Fibroblast of lung (primary cell): ENCODE data around the gene LITAFD. TPM values are rescaled to one million over a fixed set of nuclear protein-coding genes. Genes with fewer than 3 reads are reported as not detected.

Experiments used
- DNase-seq, 2 donors: peaks; one replicate each; pipeline versions ENCODE4 v3.0.0 to v3.0.0-alpha.2; 2010; ENCODE audit warnings: low read depth in 2 of 2
- H2AFZ ChIP-seq: 2 replicates; pipeline ENCODE4 v1.5.1; 2012; ENCODE audit warnings: low read length, control low read depth, inconsistent platforms
- H3K27ac ChIP-seq: 2 replicates; pipeline ENCODE4 v1.5.1; 2011; ENCODE audit warnings: low read length, control low read depth; ENCODE audit not compliant: insufficient read depth
- H3K27me3 ChIP-seq: 2 replicates; pipeline ENCODE4 v1.5.1; 2011; ENCODE audit warnings: mild to moderate bottlenecking, low read length; ENCODE audit not compliant: control insufficient read depth, insufficient read depth
- H3K36me3 ChIP-seq: 2 replicates; pipeline ENCODE4 v1.5.1; 2011; ENCODE audit warnings: low read length; ENCODE audit not compliant: control insufficient read depth, insufficient read depth
- H3K4me1 ChIP-seq: 2 replicates; pipeline ENCODE4 v1.5.1; 2011; ENCODE audit warnings: low read length; ENCODE audit not compliant: control insufficient read depth, insufficient read depth; ENCODE audit errors: extremely low read depth
- H3K4me2 ChIP-seq: 2 replicates; pipeline ENCODE4 v1.5.1; 2011; ENCODE audit warnings: low read length, control low read depth; ENCODE audit not compliant: insufficient read depth; ENCODE audit errors: extremely low read depth
- H3K4me3 ChIP-seq, 4 experiments: fragments of 200-600 bp in 1 of 4; sonication (generic) in 1 of 4; replicated peaks in 1 of 4; 2 replicates each; pipeline ENCODE4 v1.5.1; 2011 to 2016; ENCODE audit warnings: low read length in 4 of 4, low read depth in 3 of 4, mild to moderate bottlenecking in 3 of 4, control low read depth in 2 of 4, inconsistent platforms in 1 of 4, mixed read lengths in 1 of 4; ENCODE audit not compliant: insufficient read depth in 1 of 4; ENCODE audit errors: control extremely low read depth in 1 of 4
- H3K79me2 ChIP-seq: 2 replicates; pipeline ENCODE4 v1.5.1; 2012; ENCODE audit warnings: mild to moderate bottlenecking, low read length, inconsistent platforms; ENCODE audit not compliant: control insufficient read depth, insufficient read depth
- H3K9ac ChIP-seq: 2 replicates; pipeline ENCODE4 v1.5.1; 2011; ENCODE audit warnings: mild to moderate bottlenecking, low read length, control low read depth; ENCODE audit not compliant: insufficient read depth
- H3K9me3 ChIP-seq: 2 replicates; pipeline ENCODE4 v1.5.1; 2012; ENCODE audit warnings: low read depth, low read length; ENCODE audit not compliant: control insufficient read depth, insufficient read depth
- H4K20me1 ChIP-seq: 2 replicates; pipeline ENCODE4 v1.5.1; 2011; ENCODE audit warnings: low read length; ENCODE audit not compliant: control insufficient read depth, insufficient read depth; ENCODE audit errors: extremely low read depth
- EZH2 ChIP-seq: IDR thresholded peaks from 2 replicates; pipeline ENCODE4 v1.5.1; 2012; ENCODE audit warnings: low read length, control low read depth, mild to moderate bottlenecking; ENCODE audit errors: missing control alignments
- polyA plus RNA-seq, 2 donors: library from polyadenylated mRNA; depleted of rRNA in 1 of 2; stranded (reverse) in 1 of 2; unstranded in 1 of 2; fragments of >200 nt; gene quantifications; 2 replicates each; pipeline ENCODE4 v1.2.1, GENCODE V29; 2011 to 2012; ENCODE audit warnings: missing spikeins in 1 of 2
- total RNA-seq: library from RNA; depleted of rRNA; stranded (reverse); fragments of >200 nt; gene quantifications from 2 replicates; pipeline ENCODE4 v1.2.1, GENCODE V29; 2014
- TF ChIP-seq, protein P1 (sequence below), 2 donors: IDR thresholded peaks in 1 of 2; conservative IDR thresholded peaks in 1 of 2; 1 replicate in 1 of 2; 2 replicates in 1 of 2; pipeline ENCODE4 v1.5.1; 2011 to 2012; ENCODE audit warnings: low read length in 2 of 2, control low read depth in 1 of 2, inconsistent platforms in 1 of 2, low read depth in 1 of 2, mild to moderate bottlenecking in 1 of 2

The LITAFD gene
- total and polyA plus RNA-seq, 2 donors (not counting 1 experiment from before 2014, with no cell fraction given): not detected

DNA sequence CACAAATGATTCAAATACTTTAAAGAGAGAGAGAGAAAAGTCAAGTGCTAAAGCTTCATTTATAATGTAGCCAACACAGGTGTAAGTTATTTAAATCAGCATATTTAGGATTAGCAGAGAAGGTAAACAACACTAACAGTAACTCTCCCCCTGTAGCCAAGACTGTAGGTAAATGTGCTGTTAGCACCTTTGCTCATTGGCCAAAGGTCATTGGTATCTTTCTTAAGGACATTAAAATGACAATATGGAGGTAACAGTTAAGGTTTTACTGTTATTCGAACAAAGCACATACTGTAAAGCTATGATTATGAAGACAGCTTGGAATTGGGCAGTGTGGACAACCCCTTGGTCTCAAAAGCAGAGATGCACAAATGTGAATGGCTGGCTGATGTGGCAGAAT, 28.7 kb downstream of the LITAFD start:
- Histone ChIP-seq H3K4me1 (no peaks in the 10 kb centered on the region), H4K20me1 (no peaks in the 10 kb centered on the region), H2AFZ (no peak overlapping the region), H3K27ac (no peak overlapping the region), H3K9me3 (no peaks in the 10 kb centered on the region), H3K9ac (no peak overlapping the region), H3K4me2 (no peak overlapping the region), H3K79me2 (peaks cover 3% of the 10 kb centered on the region), H3K36me3 (peaks cover 9% of the 10 kb centered on the region), H3K27me3 (no peaks in the 10 kb centered on the region), H3K4me3 (no peak overlapping the region)
- no peak for DNase-seq
- TF ChIP-seq EZH2: no peak

- DNase-seq: no peak
- Histone ChIP-seq H3K36me3 (peaks cover 11% of the 10 kb centered on the region), H3K4me2 (no peak overlapping the region), H2AFZ (no peak overlapping the region), H3K79me2 (peaks cover 3% of the 10 kb centered on the region), H3K27ac (no peak overlapping the region), H3K9me3 (no peaks in the 10 kb centered on the region), H4K20me1 (no peaks in the 10 kb centered on the region), H3K4me3 (no peak overlapping the region), H3K4me1 (no peaks in the 10 kb centered on the region), H3K9ac (no peak overlapping the region), H3K27me3 (no peaks in the 10 kb centered on the region)
- TF ChIP-seq, protein P1, sequence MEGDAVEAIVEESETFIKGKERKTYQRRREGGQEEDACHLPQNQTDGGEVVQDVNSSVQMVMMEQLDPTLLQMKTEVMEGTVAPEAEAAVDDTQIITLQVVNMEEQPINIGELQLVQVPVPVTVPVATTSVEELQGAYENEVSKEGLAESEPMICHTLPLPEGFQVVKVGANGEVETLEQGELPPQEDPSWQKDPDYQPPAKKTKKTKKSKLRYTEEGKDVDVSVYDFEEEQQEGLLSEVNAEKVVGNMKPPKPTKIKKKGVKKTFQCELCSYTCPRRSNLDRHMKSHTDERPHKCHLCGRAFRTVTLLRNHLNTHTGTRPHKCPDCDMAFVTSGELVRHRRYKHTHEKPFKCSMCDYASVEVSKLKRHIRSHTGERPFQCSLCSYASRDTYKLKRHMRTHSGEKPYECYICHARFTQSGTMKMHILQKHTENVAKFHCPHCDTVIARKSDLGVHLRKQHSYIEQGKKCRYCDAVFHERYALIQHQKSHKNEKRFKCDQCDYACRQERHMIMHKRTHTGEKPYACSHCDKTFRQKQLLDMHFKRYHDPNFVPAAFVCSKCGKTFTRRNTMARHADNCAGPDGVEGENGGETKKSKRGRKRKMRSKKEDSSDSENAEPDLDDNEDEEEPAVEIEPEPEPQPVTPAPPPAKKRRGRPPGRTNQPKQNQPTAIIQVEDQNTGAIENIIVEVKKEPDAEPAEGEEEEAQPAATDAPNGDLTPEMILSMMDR (conservative IDR thresholded peaks at IDR 0.05 in 1 of 2, IDR thresholded peaks at IDR 0.05 in 1 of 2; ENCODE audit: low read depth in 1 of 2, low read length in 2 of 2): no peak
- TF ChIP-seq EZH2: no peak
Observed at GRCh38 chr16:8912793-8913192, 30.6 kb downstream of the LITAFD start.

- Histone ChIP-seq H3K36me3 (peaks cover 15% of the 10 kb centered on the region), H3K4me2 (no peak overlapping the region), H3K4me1 (no peaks in the 10 kb centered on the region), H3K27me3 (no peaks in the 10 kb centered on the region), H3K79me2 (peaks cover 2% of the 10 kb centered on the region), H3K4me3 (no peak overlapping the region), H4K20me1 (no peaks in the 10 kb centered on the region), H3K9me3 (no peaks in the 10 kb centered on the region), H2AFZ (no peak overlapping the region), H3K27ac (no peak overlapping the region), H3K9ac (no peak overlapping the region)
- no peak for DNase-seq
- no peak for TF ChIP-seq EZH2
- TF ChIP-seq, protein P1 (conservative IDR thresholded peaks at IDR 0.05 in 1 of 2, IDR thresholded peaks at IDR 0.05 in 1 of 2; ENCODE audit: low read depth in 1 of 2, low read length in 2 of 2): no peak
Observed at GRCh38 chr16:8914098-8914497, 31.9 kb downstream of the LITAFD start.
